HG02884 (cell line): ENCODE results near the gene NKD2.
"Not testable (repeated sequence)": the region's sequence is repeated elsewhere in the genome, so short reads cannot be mapped to it uniquely, and the experiment has no call there.

Source experiments
- ATAC-seq: cut with Tn5 transposase; IDR thresholded peaks from one replicate; pipeline ENCODE4 v1.9.1; 2021; ENCODE audit warnings: mild to moderate bottlenecking, moderate library complexity; ENCODE audit not compliant: unreplicated experiment

NKD2 gene

GRCh38 chr5:1067141-1068121 lies 58.8 kb downstream of the NKD2 start:
- no peak for ATAC-seq

GRCh38 chr5:1068204-1068894 lies 59.7 kb downstream of the NKD2 start:
- no peak for ATAC-seq

- no peak for ATAC-seq
Observed at GRCh38 chr5:1068895-1069719, 60.5 kb downstream of the NKD2 start.

GRCh38 chr5:1069720-1070088 lies 61.1 kb downstream of the NKD2 start:
- ATAC-seq: no peak

GRCh38 chr5:1073239-1074102 lies 64.9 kb downstream of the NKD2 start:
- ATAC-seq: no peak

- no peak for ATAC-seq
Observed at GRCh38 chr5:1074226-1074625, 65.6 kb downstream of the NKD2 start.

- no peak for ATAC-seq
Observed at GRCh38 chr5:1074816-1075554, 66.4 kb downstream of the NKD2 start.

GRCh38 chr5:1075555-1075881 lies 66.9 kb downstream of the NKD2 start:
- no peak for ATAC-seq

- no peak for ATAC-seq
Observed at GRCh38 chr5:1075931-1076330, 67.3 kb downstream of the NKD2 start.

- ATAC-seq: no peak
Observed at GRCh38 chr5:1076406-1076805, 67.8 kb downstream of the NKD2 start.

GRCh38 chr5:1077026-1077425 lies 68.4 kb downstream of the NKD2 start:
- ATAC-seq: no peak

- ATAC-seq: no peak
Observed at GRCh38 chr5:1077491-1078020, 69.0 kb downstream of the NKD2 start.

GRCh38 chr5:1078206-1078605 lies 69.6 kb downstream of the NKD2 start:
- no peak for ATAC-seq

- ATAC-seq: no peak
Observed at GRCh38 chr5:1078851-1079250, 70.2 kb downstream of the NKD2 start.

- ATAC-seq: no peak
Observed at GRCh38 chr5:1079486-1079885, 70.9 kb downstream of the NKD2 start.

- ATAC-seq: no peak
Observed at GRCh38 chr5:1079961-1080360, 71.4 kb downstream of the NKD2 start.

GRCh38 chr5:1080432-1080831 lies 71.8 kb downstream of the NKD2 start:
- no peak for ATAC-seq

GRCh38 chr5:1081519-1081918 lies 72.9 kb downstream of the NKD2 start:
- ATAC-seq: no peak

GRCh38 chr5:1083026-1083425 lies 74.4 kb downstream of the NKD2 start:
- not testable (repeated sequence) for ATAC-seq
